Loucy (cell line): ENCODE data around the gene AAR2.

ENCODE experiments used
- H2AFZ ChIP-seq: fragments of 200-600 bp; sonication (generic); 2 replicates; pipeline ENCODE4 v1.6.0; 2016; ENCODE audit warnings: antibody characterized with exemption, mild to moderate bottlenecking, low read length, moderate library complexity
- H3F3A ChIP-seq: fragments of 200-600 bp; 2 replicates; pipeline ENCODE4 v1.6.0; 2016; ENCODE audit warnings: antibody characterized with exemption, low read depth, mild to moderate bottlenecking
- H3K27me3 ChIP-seq: fragments of 200-600 bp; sonication (generic); 2 replicates; pipeline ENCODE4 v1.6.1; 2014; ENCODE audit warnings: low read length, mild to moderate bottlenecking; ENCODE audit not compliant: insufficient read depth, poor library complexity, severe bottlenecking
- H3K36me3 ChIP-seq: fragments of 200-600 bp; sonication (generic); 2 replicates; pipeline ENCODE4 v1.6.1; 2016; ENCODE audit warnings: low read length; ENCODE audit not compliant: insufficient read depth
- H3K4me1 ChIP-seq: fragments of 200-600 bp; sonication (generic); 2 replicates; pipeline ENCODE4 v1.5.1; 2014; ENCODE audit warnings: low read length, mild to moderate bottlenecking; ENCODE audit not compliant: insufficient read depth, poor library complexity, severe bottlenecking
- H3K4me2 ChIP-seq: fragments of 200-600 bp; sonication (generic); 2 replicates; pipeline ENCODE4 v1.6.0; 2014; ENCODE audit warnings: antibody characterized with exemption, low read length, low read depth, mild to moderate bottlenecking; ENCODE audit not compliant: poor library complexity, severe bottlenecking
- H3K4me3 ChIP-seq: fragments of 200-600 bp; sonication (generic); 2 replicates; pipeline ENCODE4 v1.5.1; 2014; ENCODE audit warnings: low read length, mild to moderate bottlenecking, mixed read lengths; ENCODE audit not compliant: poor library complexity, severe bottlenecking
- H3K79me2 ChIP-seq: fragments of 200-600 bp; sonication (generic); 2 replicates; pipeline ENCODE4 v1.6.1; 2014; ENCODE audit warnings: low read length; ENCODE audit not compliant: insufficient read depth
- H3K9ac ChIP-seq: fragments of 200-600 bp; sonication (generic); 2 replicates; pipeline ENCODE4 v1.6.0; 2014; ENCODE audit warnings: mild to moderate bottlenecking, low read depth, low read length, moderate library complexity; ENCODE audit not compliant: poor library complexity, severe bottlenecking
- H3K9me2 ChIP-seq: fragments of 200-600 bp; sonication (generic); replicated peaks from 2 replicates; pipeline ENCODE4 v1.6.1; 2016; ENCODE audit warnings: low read depth, low read length, mixed read lengths
- H3K9me3 ChIP-seq: fragments of 200-600 bp; sonication (generic); 2 replicates; pipeline ENCODE4 v1.6.1; 2014; ENCODE audit warnings: mild to moderate bottlenecking, antibody characterized with exemption, low read length, low read depth; ENCODE audit not compliant: insufficient read depth
- H4K20me1 ChIP-seq: fragments of 200-600 bp; sonication (generic); 2 replicates; pipeline ENCODE4 v1.6.0; 2014; ENCODE audit warnings: antibody characterized with exemption, low read length, mild to moderate bottlenecking; ENCODE audit not compliant: insufficient read depth, poor library complexity, severe bottlenecking
- CTCF ChIP-seq: fragments of 200-600 bp; sonication (generic); conservative IDR thresholded peaks from 2 replicates; pipeline ENCODE4 v1.5.1; 2014; ENCODE audit warnings: mild to moderate bottlenecking, antibody characterized with exemption, low read length
- EZH2phosphoT487 ChIP-seq: fragments of 200-600 bp; IDR thresholded peaks from 2 replicates; pipeline ENCODE4 v1.6.1; 2018; ENCODE audit warnings: antibody characterized with exemption, mild to moderate bottlenecking, moderate library complexity, borderline replicate concordance

Gene AAR2

GRCh38 chr20:36254076-36254475 is 17.8 kb downstream of the AAR2 start:
- TF ChIP-seq CTCF (no peak), EZH2phosphoT487 (no peak)

GRCh38 chr20:36255445-36255844 is 19.2 kb downstream of the AAR2 start:
- Histone ChIP-seq H3K36me3 (peaks cover 35% of the 10 kb centered on the region; the same call in 1 of the 2 replicates), H3K9me2 (no peaks in the 10 kb centered on the region), H3K9me3 (no peaks in the 10 kb centered on the region), H4K20me1 (no peaks in the 10 kb centered on the region), H3F3A (no peaks in the 10 kb centered on the region), H3K4me3 (no peak overlapping the region), H2AFZ (no peak overlapping the region), H3K4me1 (no peaks in the 10 kb centered on the region), H3K9ac (no peak overlapping the region), H3K27me3 (no peaks in the 10 kb centered on the region), H3K4me2 (no peak overlapping the region), H3K79me2 (no peaks in the 10 kb centered on the region)
- TF ChIP-seq EZH2phosphoT487 (no peak), CTCF (no peak)

More at GRCh38 chr20:36254076-36254475, 17.8 kb downstream of the AAR2 start:
- peaks cover 44% of the 10 kb centered on the region; the same call in 1 of the 2 replicates for H3K36me3 ChIP-seq
- no peak overlapping the region for H2AFZ ChIP-seq
- peaks cover 5% of the 10 kb centered on the region; the same call in 1 of the 2 replicates for H3K79me2 ChIP-seq
- no peaks in the 10 kb centered on the region for H3K9me3 ChIP-seq
- H3K4me2 ChIP-seq, result no peak overlapping the region
- H3K4me3 ChIP-seq, result no peak overlapping the region
- H3F3A ChIP-seq, result no peaks in the 10 kb centered on the region
- H3K27me3 ChIP-seq, result no peaks in the 10 kb centered on the region
- no peaks in the 10 kb centered on the region for H3K9me2 ChIP-seq
- no peaks in the 10 kb centered on the region for H4K20me1 ChIP-seq
- no peak overlapping the region for H3K9ac ChIP-seq
- H3K4me1 ChIP-seq, result no peaks in the 10 kb centered on the region

- H3K4me2 ChIP-seq, result no peak overlapping the region
- no peak overlapping the region for H3K4me3 ChIP-seq
- H3K27me3 ChIP-seq, result no peaks in the 10 kb centered on the region
- no peak overlapping the region for H2AFZ ChIP-seq
- H3K9me2 ChIP-seq, result no peaks in the 10 kb centered on the region
- no peaks in the 10 kb centered on the region for H3K4me1 ChIP-seq
- TF ChIP-seq CTCF (no peak), EZH2phosphoT487 (no peak)
- no peaks in the 10 kb centered on the region for H4K20me1 ChIP-seq
- no peaks in the 10 kb centered on the region for H3F3A ChIP-seq
- H3K9ac ChIP-seq, result no peak overlapping the region
- H3K79me2 ChIP-seq, result no peaks in the 10 kb centered on the region
- H3K9me3 ChIP-seq, result no peaks in the 10 kb centered on the region
- peaks cover 27% of the 10 kb centered on the region; the same call in 1 of the 2 replicates for H3K36me3 ChIP-seq
Observed at GRCh38 chr20:36259177-36260061, 23.1 kb downstream of the AAR2 start.
